B cell (primary cell): Measurements from ENCODE around the gene UMAD1. TPM values are rescaled to one million over a fixed set of nuclear protein-coding genes. Genes with fewer than 3 reads are reported as not detected.
A peak's percentile ranks its signal among the peaks of the same experiment; 100 is the strongest.

Experiments
- ATAC-seq: fragments of 200-7000 bp; cut with Tn5 transposase; one replicate; pipeline ENCODE4 v1.10.0; 2021; ENCODE audit warnings: low read depth, mild to moderate bottlenecking, moderate number of reproducible peaks, moderate library complexity
- CTCF ChIA-PET: fragments of 350-600 bp; sonication (Branson Sonifier 250); formaldehyde crosslinking; loops from one replicate; lab custom pipeline; 2021; ENCODE audit warnings: antibody characterized with exemption, inconsistent platforms; lab: Charles Lee
- POLR2A ChIA-PET: fragments of 350-600 bp; sonication (Branson Sonifier 250); formaldehyde crosslinking; loops from one replicate; lab custom pipeline; 2021; ENCODE audit warnings: antibody characterized with exemption; lab: Charles Lee
- DNase-seq: peaks from one replicate; pipeline ENCODE4 v3.0.0; 2013
- H2AFZ ChIP-seq: 2 replicates; pipeline ENCODE4 v1.6.1; 2012; ENCODE audit warnings: mild to moderate bottlenecking, low read depth, low read length; ENCODE audit not compliant: insufficient read depth, poor library complexity, severe bottlenecking
- H3K27ac ChIP-seq, 2 donors: 1 replicate in 1 of 2; 2 replicates in 1 of 2; pipeline ENCODE4 v1.5.1; 2012 to 2013; ENCODE audit warnings: low read length in 2 of 2, mild to moderate bottlenecking in 2 of 2, moderate library complexity in 1 of 2
- H3K27me3 ChIP-seq, 4 experiments: fragments of 200-600 bp in 1 of 4; sonication (generic) in 1 of 4; replicated peaks in 1 of 4; 1 replicate in 2 of 4; 2 replicates in 2 of 4; pipeline versions ENCODE4 v1.6.1 to v1.7.0; 2013 to 2016; ENCODE audit warnings: low read length in 3 of 4, mild to moderate bottlenecking in 2 of 4, mixed read lengths in 1 of 4, moderate library complexity in 1 of 4; ENCODE audit not compliant: insufficient read depth in 4 of 4, control insufficient read depth in 3 of 4; ENCODE audit errors: control extremely low read depth in 1 of 4
- H3K36me3 ChIP-seq, 2 experiments: replicated peaks in 1 of 2; 1 replicate in 1 of 2; 2 replicates in 1 of 2; pipeline versions ENCODE4 v1.6.1 to v1.7.1; 2013; ENCODE audit warnings: low read length in 1 of 2; ENCODE audit not compliant: insufficient read depth in 2 of 2, control insufficient read depth in 1 of 2; ENCODE audit errors: control extremely low read depth in 1 of 2, extremely low read depth in 1 of 2
- H3K4me1 ChIP-seq, 2 donors: fragments of 200-600 bp in 1 of 2; sonication (generic) in 1 of 2; 1 replicate in 1 of 2; 2 replicates in 1 of 2; pipeline versions ENCODE4 v1.5.1 to v1.6.1; 2013 to 2017; ENCODE audit warnings: low read length in 2 of 2; ENCODE audit not compliant: control insufficient read depth in 2 of 2, insufficient read depth in 2 of 2
- H3K4me2 ChIP-seq: replicated peaks from 2 replicates; pipeline ENCODE3; 2012; ENCODE audit warnings: mild to moderate bottlenecking, low read depth, low read length; ENCODE audit not compliant: poor library complexity, severe bottlenecking
- H3K4me3 ChIP-seq, 5 experiments: fragments of 200-600 bp in 1 of 5; sonication (generic) in 1 of 5; 1 replicate in 3 of 5; 2 replicates in 2 of 5; pipeline versions ENCODE4 v1.5.1 to v1.7.0; 2011 to 2016; ENCODE audit warnings: low read length in 4 of 5, mild to moderate bottlenecking in 4 of 5, low read depth in 2 of 5, control low read depth in 1 of 5, moderate library complexity in 1 of 5; ENCODE audit not compliant: insufficient read depth in 1 of 5; ENCODE audit errors: control extremely low read depth in 1 of 5, extremely low read depth in 1 of 5
- H3K79me2 ChIP-seq: fragments of 200-600 bp; sonication (generic); one replicate; pipeline ENCODE4 v1.6.0; 2016; ENCODE audit warnings: low read length; ENCODE audit not compliant: control insufficient read depth, insufficient read depth
- H3K9ac ChIP-seq: fragments of 200-600 bp; sonication (generic); 2 replicates; pipeline ENCODE4 v1.6.1; 2017; ENCODE audit warnings: mild to moderate bottlenecking, low read length, moderate library complexity
- H3K9me3 ChIP-seq, 3 donors: one replicate each; pipeline versions ENCODE4 v1.6.1 to v1.7.1; 2013; ENCODE audit warnings: low read length in 2 of 3; ENCODE audit not compliant: control insufficient read depth in 2 of 3, insufficient read depth in 1 of 3; ENCODE audit errors: control extremely low read depth in 1 of 3
- H4K20me1 ChIP-seq: 2 replicates; pipeline ENCODE4 v1.6.0; 2012; ENCODE audit warnings: mild to moderate bottlenecking, low read length; ENCODE audit not compliant: insufficient read depth, control insufficient read depth, poor library complexity, severe bottlenecking
- H3K27ac Mint-ChIP-seq: one replicate; pipeline ENCODE4 v1.8.0; 2021; ENCODE audit warnings: mixed read lengths
- H3K27me3 Mint-ChIP-seq: one replicate; pipeline ENCODE4 v1.8.0; 2021; ENCODE audit warnings: mixed read lengths
- H3K4me1 Mint-ChIP-seq: one replicate; pipeline ENCODE4 v1.8.0; 2021; ENCODE audit warnings: mixed read lengths
- H3K4me3 Mint-ChIP-seq: one replicate; pipeline ENCODE4 v1.8.0; 2021; ENCODE audit warnings: mixed read lengths
- H3K9me3 Mint-ChIP-seq: one replicate; pipeline ENCODE4 v1.8.0; 2022; ENCODE audit warnings: mixed read lengths; ENCODE audit not compliant: insufficient read depth
- EZH2 ChIP-seq: IDR thresholded peaks from 2 replicates; pipeline ENCODE4 v1.6.1; 2012; ENCODE audit warnings: borderline replicate concordance, low read depth, mild to moderate bottlenecking, moderate library complexity, low read length; ENCODE audit not compliant: insufficient read depth, poor library complexity, severe bottlenecking
- WGBS: methylation state at CpG from one replicate; pipeline ENCODE4 v1.1.5; 2013; ENCODE audit warnings: missing lambda C conversion rate; ENCODE audit not compliant: insufficient coverage; 5-methylcytosine and 5-hydroxymethylcytosine counted together
- intact Hi-C: fragments of 100-400 bp; cut with micrococcal nuclease; formaldehyde crosslinking; loops from one replicate; pipeline ENCODE4 v1.10.0; 2022
- polyA plus RNA-seq: library from polyadenylated mRNA; depleted of rRNA; stranded (reverse); fragments of >200 nt; gene quantifications from 2 replicates; pipeline ENCODE4 v1.2.3, GENCODE V29; 2012
- total RNA-seq, 2 donors: library from RNA; stranded (reverse); fragments of 120-200 nt in 1 of 2; gene quantifications; 1 replicate in 1 of 2; 2 replicates in 1 of 2; pipeline versions ENCODE4 v1.2.3 to v1.2.4, GENCODE V29; 2013 to 2022
- TF ChIP-seq, protein P1 (sequence below): fragments of 200-600 bp; IDR thresholded peaks from one replicate; pipeline ENCODE4 v1.8.0; 2022; ENCODE audit warnings: antibody characterized with exemption, mild to moderate bottlenecking

UMAD1 gene
- total and polyA plus RNA-seq, 2 donors (not counting 1 experiment from before 2014, with no cell fraction given): 11.6 to 25.9 TPM

DNA sequence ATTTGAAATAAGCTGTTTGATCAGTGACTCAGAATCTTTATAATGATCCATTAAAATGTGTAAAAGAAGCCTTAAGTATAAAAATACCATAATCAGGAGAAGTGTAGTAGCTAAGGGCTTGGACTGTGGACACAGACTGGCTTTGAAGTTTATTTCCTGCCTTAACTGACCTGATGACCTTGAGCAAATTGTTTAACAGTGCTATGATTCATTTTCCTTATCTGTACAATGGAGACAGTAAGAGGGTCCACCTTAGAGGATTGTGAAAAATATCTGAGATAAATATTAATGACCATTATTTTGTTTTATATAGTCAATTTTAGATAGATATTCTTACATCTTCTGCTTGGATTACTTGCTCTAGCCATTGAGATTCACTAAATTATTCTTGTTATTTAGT lies 91.2 kb downstream of the UMAD1 start:
- ChIA-PET CTCF (no interaction called here), POLR2A (no interaction called here)
- no peaks in the 10 kb centered on the region for H3K27me3 ChIP-seq
- H3K4me1 ChIP-seq: no peaks in the 10 kb centered on the region
- no peaks in the 10 kb centered on the region for H3K9me3 Mint-ChIP-seq
- H3K4me1 Mint-ChIP-seq: peaks cover 8% of the 10 kb centered on the region
- H3K27ac Mint-ChIP-seq: no peak overlapping the region
- intact Hi-C loops: no loop called here
- H3K9me3 ChIP-seq: no peaks in the 10 kb centered on the region
- no peak for TF ChIP-seq EZH2
- TF ChIP-seq, protein P1, sequence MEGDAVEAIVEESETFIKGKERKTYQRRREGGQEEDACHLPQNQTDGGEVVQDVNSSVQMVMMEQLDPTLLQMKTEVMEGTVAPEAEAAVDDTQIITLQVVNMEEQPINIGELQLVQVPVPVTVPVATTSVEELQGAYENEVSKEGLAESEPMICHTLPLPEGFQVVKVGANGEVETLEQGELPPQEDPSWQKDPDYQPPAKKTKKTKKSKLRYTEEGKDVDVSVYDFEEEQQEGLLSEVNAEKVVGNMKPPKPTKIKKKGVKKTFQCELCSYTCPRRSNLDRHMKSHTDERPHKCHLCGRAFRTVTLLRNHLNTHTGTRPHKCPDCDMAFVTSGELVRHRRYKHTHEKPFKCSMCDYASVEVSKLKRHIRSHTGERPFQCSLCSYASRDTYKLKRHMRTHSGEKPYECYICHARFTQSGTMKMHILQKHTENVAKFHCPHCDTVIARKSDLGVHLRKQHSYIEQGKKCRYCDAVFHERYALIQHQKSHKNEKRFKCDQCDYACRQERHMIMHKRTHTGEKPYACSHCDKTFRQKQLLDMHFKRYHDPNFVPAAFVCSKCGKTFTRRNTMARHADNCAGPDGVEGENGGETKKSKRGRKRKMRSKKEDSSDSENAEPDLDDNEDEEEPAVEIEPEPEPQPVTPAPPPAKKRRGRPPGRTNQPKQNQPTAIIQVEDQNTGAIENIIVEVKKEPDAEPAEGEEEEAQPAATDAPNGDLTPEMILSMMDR: no peak
- H3K4me3 Mint-ChIP-seq: no peak overlapping the region
- no peak for DNase-seq
- no peaks in the 10 kb centered on the region for H3K79me2 ChIP-seq
- no peak overlapping the region for H3K4me3 ChIP-seq
- ATAC-seq: no peak
- no peak overlapping the region for H3K27ac ChIP-seq
- H3K36me3 ChIP-seq: no peaks in the 10 kb centered on the region
- no peaks in the 10 kb centered on the region for H4K20me1 ChIP-seq
- H3K27me3 Mint-ChIP-seq: no peaks in the 10 kb centered on the region
- no peak overlapping the region for H3K9ac ChIP-seq
- no peak overlapping the region for H2AFZ ChIP-seq
- H3K4me2 ChIP-seq: no peak overlapping the region

DNA sequence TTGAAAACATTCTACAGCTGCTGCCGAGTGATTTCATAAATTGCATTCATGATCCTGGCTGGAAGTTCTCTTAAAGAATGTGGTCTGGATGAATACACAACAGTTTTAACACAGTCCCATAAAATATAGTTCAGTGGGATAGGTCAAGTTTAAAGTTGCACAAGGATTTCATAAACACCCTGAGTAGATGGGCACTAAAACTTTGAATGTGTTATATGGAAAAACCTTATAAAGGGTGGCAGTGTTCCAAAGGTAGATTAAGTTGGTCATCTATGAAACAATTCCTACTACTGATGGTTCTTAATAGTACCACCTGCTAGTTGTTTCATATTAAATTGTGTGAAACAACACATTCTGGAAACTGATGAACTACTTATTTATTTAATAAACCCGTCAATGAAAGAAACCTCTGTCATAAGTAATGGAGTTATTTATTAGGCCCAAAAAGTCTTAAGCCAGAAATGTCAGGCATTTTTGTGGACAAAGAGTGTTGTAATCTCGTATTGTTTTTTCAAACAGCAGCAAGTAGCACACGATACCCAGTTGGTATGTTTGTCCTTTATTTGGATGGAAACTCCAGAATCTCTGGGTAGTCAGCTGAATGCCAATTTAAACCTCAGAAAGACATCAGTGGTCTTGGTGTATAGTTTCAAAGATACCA lies 92.2 kb downstream of the UMAD1 start:
- H3K9me3 Mint-ChIP-seq: no peaks in the 10 kb centered on the region
- no peak overlapping the region for H3K9ac ChIP-seq
- no peaks in the 10 kb centered on the region for H3K27me3 Mint-ChIP-seq
- H3K27me3 ChIP-seq: no peaks in the 10 kb centered on the region
- no peaks in the 10 kb centered on the region for H3K9me3 ChIP-seq
- WGBS: 95% methylated on average over 2 of the region's 4 CpGs
- TF ChIP-seq EZH2: no peak
- TF ChIP-seq, protein P1: no peak
- no peaks in the 10 kb centered on the region for H4K20me1 ChIP-seq
- no peak overlapping the region for H2AFZ ChIP-seq
- H3K4me1 Mint-ChIP-seq: peaks cover 2% of the 10 kb centered on the region
- no peak overlapping the region for H3K4me3 Mint-ChIP-seq
- intact Hi-C loops: no loop called here
- ATAC-seq: no peak
- DNase-seq: no peak
- no peak overlapping the region for H3K4me3 ChIP-seq
- CTCF ChIA-PET: no interaction called here
- H3K79me2 ChIP-seq: no peaks in the 10 kb centered on the region
- peak overlapping the region; percentile 20 for H3K27ac Mint-ChIP-seq
- no peak overlapping the region for H3K4me2 ChIP-seq
- POLR2A ChIA-PET: no interaction called here
- no peaks in the 10 kb centered on the region for H3K4me1 ChIP-seq
- H3K36me3 ChIP-seq: no peaks in the 10 kb centered on the region
- H3K27ac ChIP-seq: no peak overlapping the region
